HPDE6-E6E7 (cell line): ENCODE results near the gene CNPY4.
A peak's percentile ranks its signal among the peaks of the same experiment; 100 is the strongest.

Experiments used
- DNase-seq: peaks from one replicate; pipeline ENCODE4 v3.0.0; 2011; ENCODE audit warnings: missing footprints; ENCODE audit errors: extremely low spot score

Gene CNPY4

GRCh38 chr7:100119072-100119969, at the start of gene CNPY4, which contains the start of gene TAF6:
Gene CNPY4, plus strand, starts transcription at chr7:100119634. Its CDS starts 111 bp downstream, at chr7:100119745.
Gene TAF6, minus strand, starts transcription at chr7:100119358. Its CDS starts 5,149 bp downstream, at chr7:100114209.
- DNase-seq, result peak; percentile 99

- DNase-seq, result no peak
Observed at GRCh38 chr7:100069991-100070390, 49.4 kb upstream of the CNPY4 start.

- no peak for DNase-seq
Observed at GRCh38 chr7:100071018-100071723, 48.3 kb upstream of the CNPY4 start.

DNA sequence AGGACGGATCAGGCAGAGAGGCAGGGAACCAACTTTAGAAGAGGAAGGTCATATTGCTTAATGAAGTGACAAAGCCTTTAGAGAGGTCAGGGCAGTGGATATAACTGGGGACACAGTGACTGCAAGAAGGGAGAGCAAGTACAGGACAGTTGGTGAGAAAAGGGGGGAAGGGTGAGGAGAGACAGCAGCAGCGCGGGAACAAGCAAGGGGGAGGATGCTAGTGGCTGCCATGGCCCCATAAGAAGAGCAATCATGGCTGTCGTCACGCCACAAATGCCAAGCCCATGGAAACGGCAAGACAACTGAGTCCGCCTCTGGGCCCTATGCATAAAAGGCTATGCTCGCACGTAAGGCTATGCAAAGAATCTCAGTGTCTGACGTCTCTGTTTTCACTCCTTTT, 47.0 kb upstream of the CNPY4 start:
- no peak for DNase-seq

DNA sequence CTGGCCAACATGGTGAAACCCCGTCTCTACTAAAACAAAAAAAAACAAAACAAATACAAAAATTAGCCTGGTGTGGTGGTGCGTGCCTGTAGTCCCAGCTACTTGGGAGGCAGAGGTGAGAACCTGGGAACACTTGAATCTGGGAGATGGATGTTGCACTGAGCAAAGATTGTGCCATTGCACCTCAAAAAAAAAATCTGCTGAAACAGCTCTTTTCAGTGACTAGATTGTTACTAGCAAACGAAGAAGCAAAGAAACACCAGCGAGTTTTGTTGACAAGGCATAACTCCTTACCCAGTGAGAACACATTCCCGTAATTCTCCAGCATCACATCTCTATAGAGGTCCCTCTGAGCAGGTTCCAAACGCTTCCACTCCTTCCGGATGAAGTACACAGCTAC, 44.6 kb upstream of the CNPY4 start:
- DNase-seq, result no peak

- no peak for DNase-seq
Observed at GRCh38 chr7:100075418-100075817, 44.0 kb upstream of the CNPY4 start.

DNA sequence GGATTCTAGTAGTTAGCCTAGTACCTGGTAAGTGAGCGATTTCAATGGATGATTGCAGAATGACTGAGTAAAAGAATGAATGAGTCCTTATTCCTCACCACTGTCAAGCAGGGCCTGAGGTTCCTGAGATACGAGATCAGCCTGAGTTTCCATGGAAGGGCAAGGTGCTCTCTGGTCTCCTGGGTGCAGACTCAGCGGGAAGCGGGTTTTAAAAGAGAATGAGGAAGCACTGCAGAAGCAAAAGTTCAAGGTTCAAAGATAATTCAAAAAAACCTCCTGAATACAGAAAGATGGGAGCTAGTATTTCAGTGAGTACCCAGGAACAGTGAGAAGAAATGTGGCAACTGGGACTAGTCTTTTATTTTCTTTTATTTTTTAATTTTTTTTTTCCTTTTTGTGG, 42.2 kb upstream of the CNPY4 start:
- no peak for DNase-seq

DNA sequence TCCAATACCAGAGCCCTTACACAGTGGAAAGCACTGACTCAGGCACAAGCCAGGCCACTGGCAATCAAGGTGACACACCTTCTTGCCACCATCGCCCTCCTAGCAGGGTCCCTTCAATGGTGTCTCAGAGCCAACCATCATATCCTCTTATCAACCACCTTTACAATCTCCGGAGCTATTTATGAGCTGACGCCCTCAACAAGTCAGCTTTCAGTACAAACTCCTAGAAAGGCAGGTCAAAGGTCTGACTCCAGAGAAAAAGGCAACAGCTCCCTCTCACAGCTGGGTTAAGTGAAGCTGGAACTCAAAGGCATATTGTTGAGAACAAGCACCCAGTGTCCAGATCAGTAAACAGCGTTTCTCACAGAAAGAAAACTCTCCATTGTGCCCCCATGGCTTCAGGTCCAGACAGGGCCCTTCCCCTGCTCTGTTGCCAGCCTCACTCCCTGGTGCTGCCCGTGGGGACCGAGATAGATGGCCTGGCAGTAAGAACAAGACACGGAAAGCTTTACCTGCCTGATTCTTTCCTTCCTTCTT, 40.3 kb upstream of the CNPY4 start:
- DNase-seq, result no peak

GRCh38 chr7:100080907-100081534, 38.4 kb upstream of the CNPY4 start:
- DNase-seq, result no peak

DNA sequence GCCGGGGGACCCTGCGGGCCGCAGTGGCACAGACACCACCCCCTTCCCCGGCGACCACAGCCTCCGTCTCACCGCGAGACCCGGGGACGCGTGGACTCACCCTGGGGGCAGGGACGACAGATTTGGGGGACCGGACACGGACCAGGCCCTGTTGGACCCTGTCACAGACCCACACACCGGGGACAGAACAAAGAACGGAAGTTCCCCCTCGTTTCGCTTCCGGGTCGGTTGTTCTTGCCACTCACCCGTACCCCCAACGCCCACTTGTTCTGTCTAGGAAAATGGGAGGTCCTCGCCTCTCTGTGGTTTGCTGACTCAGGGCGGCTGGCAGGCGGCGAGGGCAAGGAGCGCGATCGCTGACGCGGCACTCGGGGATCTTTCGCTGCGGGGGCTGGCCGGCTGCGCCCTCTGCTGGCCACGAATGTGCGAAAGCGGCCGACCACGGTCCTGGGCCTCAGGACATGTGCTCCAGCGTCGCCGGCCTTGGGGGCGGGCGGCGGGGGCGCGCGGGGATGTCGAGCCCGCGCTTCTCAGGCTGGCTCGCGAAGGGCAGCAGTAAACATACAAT, 37.8 kb upstream of the CNPY4 start, which contains the start of gene ZNF3:
Gene ZNF3, minus strand, starts transcription at position 189 of the 568 bp plus-strand sequence. CDS start 4,366 bp downstream, outside the sequence.
- DNase-seq, result peak; percentile 95

- no peak for DNase-seq
Observed at GRCh38 chr7:100082978-100083377, 36.5 kb upstream of the CNPY4 start.

DNA sequence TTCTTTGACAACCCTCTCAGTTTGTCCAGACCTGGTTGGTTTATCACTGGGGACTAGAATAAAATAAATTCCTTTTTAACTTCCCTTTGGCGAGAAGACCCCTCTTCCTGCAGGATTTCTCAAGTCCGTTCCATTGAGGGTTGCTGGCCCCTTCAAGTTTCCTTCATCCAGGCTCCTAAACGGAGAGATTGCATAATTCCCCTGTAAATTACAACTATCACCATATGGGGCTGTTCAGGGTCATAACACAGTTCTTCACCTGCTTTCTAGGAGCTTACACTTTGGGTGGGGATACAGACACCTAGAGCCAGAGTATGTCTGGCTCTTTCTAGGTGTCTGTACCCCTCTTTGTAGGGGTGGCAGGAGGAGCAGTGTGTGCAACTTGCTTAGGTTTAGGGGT, 33.9 kb upstream of the CNPY4 start:
- DNase-seq, result no peak

- no peak for DNase-seq
Observed at GRCh38 chr7:100087055-100087750, 32.2 kb upstream of the CNPY4 start.

DNA sequence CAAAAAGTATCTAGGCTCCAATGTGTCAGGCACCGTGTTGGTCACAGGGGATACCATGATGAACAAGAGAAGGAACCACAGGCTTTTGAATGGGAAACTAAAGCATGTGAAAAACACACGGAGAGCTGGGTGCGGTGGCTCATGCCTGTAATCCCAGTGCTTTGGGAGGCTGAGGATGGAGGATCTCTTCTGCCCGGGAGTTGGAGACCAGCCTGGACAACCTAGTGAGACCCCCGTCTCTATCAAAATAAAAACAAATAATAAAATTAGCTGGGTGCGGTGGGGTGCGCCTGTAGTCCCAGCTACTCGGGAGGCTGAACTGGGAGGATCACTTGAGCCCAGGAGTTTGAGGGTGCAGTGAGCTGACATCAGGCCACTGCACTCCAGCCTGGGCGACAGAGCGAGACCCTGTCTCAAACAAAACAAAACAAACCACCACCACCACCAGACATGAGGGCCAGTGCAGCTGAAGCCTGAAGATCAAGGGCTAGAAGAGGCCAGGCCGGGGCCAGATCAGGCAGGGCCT, 31.3 kb upstream of the CNPY4 start:
- no peak for DNase-seq

- DNase-seq, result no peak
Observed at GRCh38 chr7:100088621-100089457, 30.6 kb upstream of the CNPY4 start, which contains the start of gene COPS6. Gene COPS6, plus strand, starts transcription at chr7:100088969. Its CDS starts 22 bp downstream, at chr7:100088991.

GRCh38 chr7:100089458-100090196, 29.8 kb upstream of the CNPY4 start:
- no peak for DNase-seq

- DNase-seq, result no peak
Observed at GRCh38 chr7:100090527-100091410, 28.7 kb upstream of the CNPY4 start.
